ENCODE results near the gene GNB1L.

The GNB1L gene

GRCh38 chr22:19745155-19746101 lies 109.2 kb downstream of the GNB1L start:
- DNase-seq: no peak

GRCh38 chr22:19744350-19745006 lies 110.2 kb downstream of the GNB1L start:
- no peak for DNase-seq

GRCh38 chr22:19743651-19744050 lies 111.0 kb downstream of the GNB1L start:
- no peak for DNase-seq

- no peak for DNase-seq
Observed at GRCh38 chr22:19743081-19743480, 111.6 kb downstream of the GNB1L start.

GRCh38 chr22:19742160-19743066 lies 112.3 kb downstream of the GNB1L start:
- DNase-seq: no peak

- no peak for DNase-seq
Observed at GRCh38 chr22:19741053-19741452, 113.6 kb downstream of the GNB1L start.

- no peak for DNase-seq
Observed at GRCh38 chr22:19740586-19740985, 114.1 kb downstream of the GNB1L start.

- DNase-seq: no peak
Observed at GRCh38 chr22:19739911-19740449, 114.7 kb downstream of the GNB1L start.

GRCh38 chr22:19739448-19739895 lies 115.2 kb downstream of the GNB1L start:
- DNase-seq: no peak

- DNase-seq: no peak
Observed at GRCh38 chr22:19738664-19739447, 115.8 kb downstream of the GNB1L start.

GRCh38 chr22:19737846-19738663 lies 116.6 kb downstream of the GNB1L start:
- DNase-seq: no peak

- DNase-seq: no peak
Observed at GRCh38 chr22:19735665-19736510, 118.8 kb downstream of the GNB1L start.

GRCh38 chr22:19734837-19735382 lies 119.8 kb downstream of the GNB1L start:
- DNase-seq: no peak

- DNase-seq: no peak
Observed at GRCh38 chr22:19734163-19734562, 120.5 kb downstream of the GNB1L start.

GRCh38 chr22:19733755-19734154 lies 120.9 kb downstream of the GNB1L start:
- DNase-seq: no peak

Data from CD4-positive, alpha-beta T cell treated with Interleukin-6 for 4 hours (primary cell).